Stimulated activated CD8-positive, alpha-beta memory T cell treated with anti-CD3 and anti-CD28 coated beads, Interleukin-15, amount 100 ng/mL, for 1 hour (primary cell): Measurements from ENCODE around the gene PUS3.
A peak's percentile ranks its signal among the peaks of the same experiment; 100 is the strongest.
"Not testable (repeated sequence)": the region's sequence is repeated elsewhere in the genome, so short reads cannot be mapped to it uniquely, and the experiment has no call there.

Source experiments
- DNase-seq: peaks from one replicate; pipeline ENCODE4 v3.0.0-alpha.2; 2020; ENCODE audit warnings: low read depth

PUS3 gene

DNA sequence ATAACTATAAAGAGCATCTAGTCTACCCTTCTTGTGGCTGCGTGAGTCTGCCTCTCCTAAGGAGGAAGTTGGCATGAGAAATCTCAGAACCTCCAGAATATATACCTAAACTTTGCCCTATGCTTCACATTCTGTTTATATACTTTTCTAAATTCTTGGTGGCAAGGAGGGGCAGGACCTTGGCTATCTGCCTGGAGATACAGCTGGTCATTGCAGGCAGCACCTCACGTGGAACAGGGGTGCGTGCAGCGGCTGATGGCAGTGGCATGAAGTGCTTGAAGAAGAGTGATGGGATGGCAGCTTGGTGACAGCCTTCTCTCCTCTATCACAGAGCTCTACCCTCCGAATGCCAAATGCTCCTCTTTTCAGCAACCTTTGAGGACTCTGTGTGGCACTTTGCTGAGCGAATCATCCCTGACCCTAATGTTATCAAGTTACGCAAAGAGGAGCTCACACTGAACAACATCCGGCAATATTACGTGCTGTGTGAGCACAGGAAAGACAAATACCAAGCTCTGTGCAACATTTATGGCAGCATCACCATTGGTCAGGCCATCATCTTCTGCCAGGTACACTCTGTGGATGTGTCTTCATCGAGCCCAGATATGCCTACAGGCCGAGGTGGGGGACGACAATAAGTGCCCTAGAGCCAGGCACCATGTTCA lies 13.8 kb upstream of the PUS3 start:
- no peak for DNase-seq

DNA sequence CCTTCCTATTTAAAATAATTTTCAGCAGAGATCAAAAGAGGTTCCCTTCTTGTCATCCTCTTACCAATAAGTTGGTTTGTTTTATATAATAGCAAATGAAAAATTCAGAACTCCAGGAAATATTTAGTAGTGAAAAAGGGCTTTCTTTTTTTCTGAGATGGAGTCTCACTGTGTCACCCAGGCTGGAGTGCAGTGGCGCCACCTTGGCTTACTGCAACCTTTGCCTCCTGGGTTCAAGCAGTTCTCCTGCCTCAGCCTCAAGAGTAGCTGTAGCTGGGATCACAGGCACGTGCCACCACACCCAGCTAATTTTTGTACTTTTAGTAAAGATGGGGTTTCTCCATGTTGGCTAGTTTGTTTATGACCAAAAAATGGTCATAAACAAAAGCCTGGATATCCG lies 11.6 kb upstream of the PUS3 start:
- not testable (repeated sequence) for DNase-seq

DNA sequence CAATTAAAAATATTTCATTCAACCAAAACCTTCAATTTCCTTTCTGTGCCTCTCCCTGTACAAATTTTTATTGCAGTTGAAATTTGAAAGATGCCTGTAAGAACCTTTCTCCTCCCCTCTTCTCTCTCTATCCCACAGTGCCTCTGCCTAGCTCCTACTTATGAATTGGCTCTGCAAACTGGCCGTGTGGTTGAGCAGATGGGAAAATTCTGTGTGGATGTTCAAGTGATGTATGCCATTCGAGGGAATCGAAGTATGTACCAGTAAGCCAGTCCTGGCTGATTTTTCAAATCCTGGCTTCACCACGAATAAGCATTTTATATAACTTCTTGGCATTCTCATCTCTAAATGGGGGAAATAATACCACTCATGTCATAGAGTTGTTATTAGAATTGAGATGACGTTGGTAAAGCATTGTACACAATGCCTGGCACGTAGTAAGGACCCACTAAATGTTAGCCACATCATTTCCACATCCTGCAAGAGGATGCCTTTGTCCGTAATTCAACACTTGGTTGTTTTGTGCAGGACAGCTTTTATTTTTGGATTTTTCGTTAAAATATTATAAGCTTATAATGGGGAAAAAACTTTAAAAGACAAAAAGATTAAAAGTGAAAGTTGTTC lies 7.3 kb upstream of the PUS3 start:
- DNase-seq = no peak

DNA sequence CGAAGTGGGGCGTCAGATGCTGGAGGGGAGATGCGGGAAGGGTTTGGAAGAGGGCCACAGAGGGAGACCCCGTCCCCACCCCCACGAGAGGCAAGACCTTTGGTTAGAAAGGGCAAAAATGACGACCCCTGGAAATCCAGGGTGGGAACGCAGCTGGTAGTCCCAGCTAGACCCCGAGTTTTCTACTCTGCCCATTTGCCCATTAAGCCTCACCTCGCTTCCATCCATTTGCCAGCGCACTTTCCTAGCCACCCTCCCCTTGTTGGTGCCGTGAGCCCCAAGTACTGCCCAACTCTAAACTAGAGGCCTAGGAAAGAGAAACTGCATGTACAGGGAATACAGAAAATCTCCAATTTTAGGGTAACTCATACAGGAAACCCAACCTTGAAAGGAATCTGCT lies 1.7 kb upstream of the PUS3 start:
- DNase-seq = no peak

DNA sequence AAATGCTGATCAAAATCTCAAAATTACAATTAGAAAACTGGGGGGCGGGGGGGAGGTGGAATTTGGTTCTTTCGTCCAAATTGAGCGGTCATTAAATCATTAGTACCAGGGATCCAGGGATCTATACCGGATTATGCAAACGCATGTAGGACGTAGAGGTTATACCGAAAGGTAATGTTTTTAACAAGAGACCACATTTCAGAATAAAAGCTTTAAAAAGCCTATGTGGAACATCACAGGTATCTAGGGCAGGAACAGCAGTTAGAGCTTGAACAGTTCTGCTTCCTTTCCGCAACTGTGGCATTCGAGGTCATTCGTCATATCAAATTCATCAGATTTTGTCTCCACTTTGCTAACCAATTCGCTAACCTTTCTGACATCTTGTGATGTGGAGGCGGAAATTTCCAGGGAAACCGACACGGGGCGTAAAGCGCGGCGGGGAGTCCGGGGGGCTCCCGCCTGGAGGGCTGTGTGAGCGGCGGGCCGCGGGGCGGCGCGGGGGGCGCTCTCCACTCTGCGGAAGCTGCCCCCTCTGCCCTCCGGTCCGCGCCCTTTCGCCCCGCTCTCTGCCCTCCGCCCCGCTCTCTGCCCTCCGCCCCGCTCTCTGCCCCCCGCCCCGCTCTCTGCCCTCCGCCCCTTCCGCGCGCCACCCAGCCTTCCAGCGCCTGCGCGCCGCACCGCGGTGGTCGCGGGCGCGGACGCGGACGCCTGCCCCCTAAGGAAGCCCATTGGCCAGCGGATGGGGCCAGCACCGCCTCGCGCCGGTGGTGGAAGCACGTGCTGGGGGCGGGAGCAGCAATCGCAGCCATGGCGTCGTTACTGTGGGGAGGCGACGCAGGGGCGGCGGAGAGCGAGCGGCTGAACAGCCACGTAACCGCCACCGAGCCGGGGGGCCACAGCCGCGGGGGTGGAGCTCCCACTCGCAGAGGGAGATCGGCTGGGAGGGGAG lies 979 bp upstream of the PUS3 start, which contains the start of gene DDX25:
Gene DDX25 (plus strand): TSS at position 798 of the 949 bp plus-strand sequence. CDS start 10 bp downstream, at position 808.
- no peak for DNase-seq

DNA sequence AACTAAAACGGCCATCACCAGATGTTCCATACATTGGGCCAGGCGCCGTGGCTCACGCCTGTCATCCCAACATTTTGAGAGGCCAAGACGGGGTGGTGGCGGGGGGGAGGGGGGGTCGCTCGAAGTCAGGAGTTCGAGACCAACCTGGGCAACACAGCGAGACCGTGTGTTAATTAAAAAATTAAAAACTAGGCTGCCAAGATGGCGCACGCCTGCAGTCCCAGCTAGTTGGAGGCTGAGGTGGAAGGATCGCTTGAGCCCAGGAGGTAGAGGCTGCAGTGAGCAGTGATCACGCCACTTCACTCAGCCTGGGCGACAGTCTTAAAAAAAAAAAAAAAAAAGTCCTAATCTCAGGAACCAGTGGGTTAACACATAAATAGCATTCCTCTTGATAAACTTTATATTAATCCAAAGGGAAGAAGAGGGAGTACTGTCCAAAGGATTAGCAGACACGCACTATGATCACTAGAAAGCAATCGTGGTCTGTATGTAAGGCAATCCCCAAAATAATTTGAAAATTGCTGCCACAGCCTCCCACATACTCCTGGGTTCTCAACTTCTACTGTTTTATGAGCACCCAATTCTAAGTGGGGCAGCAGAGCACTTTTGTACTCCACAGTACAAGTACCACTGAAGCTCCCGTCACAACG lies 604 bp downstream of the PUS3 start:
- DNase-seq = no peak

DNA sequence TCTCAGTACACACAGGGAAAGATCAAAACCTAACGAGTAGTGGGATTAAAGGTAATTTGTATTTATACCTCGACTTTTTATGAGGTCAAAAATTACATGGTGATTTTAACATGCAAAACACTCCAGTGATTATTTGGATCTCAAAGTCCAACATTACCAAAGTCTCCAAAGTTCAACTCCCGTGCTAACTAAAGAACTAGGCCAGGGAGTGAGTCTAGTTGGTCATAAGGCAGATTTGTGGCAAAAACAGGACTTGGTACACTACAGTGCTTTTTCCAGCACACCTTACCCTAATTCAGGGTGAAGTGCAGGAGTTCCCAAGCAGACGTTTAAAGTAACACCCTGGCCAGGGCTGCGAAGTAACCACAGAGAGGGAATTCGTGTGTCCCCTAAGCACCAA lies 1.1 kb downstream of the PUS3 start:
- DNase-seq = no peak

DNA sequence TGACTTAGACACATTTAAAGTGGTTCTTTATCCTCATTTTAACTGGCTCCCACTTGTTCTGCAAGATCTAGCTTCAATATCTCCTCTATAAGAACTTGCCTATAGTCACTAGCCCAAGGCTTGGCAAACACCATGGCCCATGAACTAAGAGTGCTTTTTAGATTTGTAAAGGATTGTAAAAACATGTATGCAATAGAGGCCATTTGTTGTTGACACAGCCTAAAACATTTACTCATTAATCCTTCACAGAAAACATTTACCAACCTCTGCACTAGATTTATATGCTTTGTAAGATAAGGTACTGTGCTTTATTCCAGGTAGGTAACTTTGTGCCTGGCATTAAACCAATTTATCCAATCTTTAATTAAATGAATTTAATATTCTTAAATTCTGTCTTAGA lies 10.0 kb downstream of the PUS3 start:
- DNase-seq = no peak

DNA sequence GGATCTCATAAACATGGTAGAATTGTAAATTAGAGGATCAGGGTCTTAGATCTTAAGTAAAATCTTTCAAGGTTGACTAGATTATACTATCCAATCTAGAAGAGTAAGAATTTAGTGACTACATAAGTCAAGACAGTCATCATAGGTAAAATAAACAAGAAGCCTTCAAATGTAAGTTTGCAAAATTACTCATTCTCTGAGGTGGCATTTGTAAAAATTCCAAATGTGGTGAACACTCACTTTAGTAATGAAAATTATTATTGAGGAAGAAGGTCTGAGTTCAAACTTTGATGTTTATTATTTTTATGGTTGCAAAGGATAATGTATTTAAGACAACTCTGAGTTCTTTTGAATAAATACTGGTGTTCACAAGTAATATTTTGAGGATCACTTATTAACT lies 10.9 kb downstream of the PUS3 start:
- no peak for DNase-seq

DNA sequence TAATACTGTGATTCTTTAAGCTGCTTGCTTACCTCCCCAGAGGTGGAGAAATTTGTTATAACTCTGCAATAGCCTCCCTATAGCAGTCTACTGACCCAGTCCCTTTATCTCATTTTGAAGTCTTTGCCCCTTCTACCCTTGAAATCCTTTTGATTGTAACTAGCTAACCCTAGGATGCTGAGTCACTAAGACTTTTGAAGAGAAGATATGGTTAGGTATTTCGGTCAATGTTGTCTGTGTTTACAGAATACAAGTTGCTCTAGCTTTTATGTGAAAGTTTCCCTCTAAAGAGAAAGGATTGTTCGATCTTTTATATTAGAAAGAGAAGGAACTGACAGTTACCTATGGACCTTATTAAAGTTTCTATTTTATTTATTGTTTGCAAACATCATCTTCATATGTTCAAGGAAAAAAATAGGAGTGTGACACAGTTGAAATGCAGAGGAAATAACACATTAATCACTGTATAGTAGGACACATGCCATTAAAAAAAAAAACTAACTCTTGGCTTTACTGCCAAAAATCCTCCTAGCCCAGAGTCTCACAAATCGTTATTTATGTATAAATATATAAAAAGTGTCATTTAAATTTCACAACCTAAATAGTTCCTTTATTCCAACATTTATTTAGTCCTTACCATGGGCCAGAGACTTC lies 12.4 kb downstream of the PUS3 start:
- no peak for DNase-seq

DNA sequence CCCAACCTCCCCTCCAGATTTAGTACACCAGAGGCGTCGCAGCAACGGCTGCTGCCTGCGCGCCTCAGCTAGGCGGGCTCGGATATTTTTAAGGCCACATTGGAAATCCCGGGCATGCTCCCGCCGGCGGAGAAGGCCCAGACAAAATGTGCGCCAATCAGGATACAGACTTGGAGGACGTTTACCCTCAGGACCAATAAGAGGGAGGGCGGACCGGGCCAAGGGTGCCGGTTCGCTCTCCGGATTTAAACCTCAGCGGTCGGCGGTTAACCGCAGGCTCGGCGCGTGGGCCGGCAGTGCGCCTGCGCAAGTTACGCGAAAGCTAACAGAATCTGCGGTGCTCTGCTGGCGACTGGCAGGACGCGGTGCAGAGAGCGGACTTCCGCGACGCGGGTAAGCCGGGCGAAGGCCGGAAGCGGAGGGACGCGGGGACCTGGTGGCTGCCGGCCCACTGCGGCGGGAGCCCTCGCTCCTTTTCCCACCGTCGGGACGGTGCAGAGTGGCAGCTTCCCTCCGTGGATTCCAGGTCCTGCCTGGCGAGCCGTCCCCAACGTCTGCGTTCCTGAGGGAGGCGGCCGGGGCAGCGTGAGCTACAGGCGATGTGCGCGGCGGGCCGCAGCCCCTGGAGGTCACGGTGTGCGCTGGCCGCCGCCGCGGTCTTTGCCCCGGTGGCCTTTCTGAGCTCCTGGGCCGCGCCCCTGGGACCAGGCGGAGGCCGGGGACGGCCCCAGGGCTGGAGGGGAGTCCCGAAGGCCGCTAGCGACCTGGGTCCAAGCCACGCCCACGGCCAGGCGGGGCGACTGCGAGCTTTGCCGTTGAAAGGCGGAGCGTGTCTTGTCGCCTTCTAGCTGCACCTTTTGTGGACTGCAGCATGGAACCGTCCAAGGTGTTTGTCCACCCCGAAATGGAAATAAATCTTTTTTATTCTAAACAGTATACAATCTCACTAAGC lies 15.4 kb downstream of the PUS3 start, which contains the start of gene HYLS1:
Gene HYLS1 (plus strand): TSS at position 296 of the 952 bp plus-strand sequence. CDS start 11,701 bp downstream, outside the sequence.
- peak; percentile 88 for DNase-seq

DNA sequence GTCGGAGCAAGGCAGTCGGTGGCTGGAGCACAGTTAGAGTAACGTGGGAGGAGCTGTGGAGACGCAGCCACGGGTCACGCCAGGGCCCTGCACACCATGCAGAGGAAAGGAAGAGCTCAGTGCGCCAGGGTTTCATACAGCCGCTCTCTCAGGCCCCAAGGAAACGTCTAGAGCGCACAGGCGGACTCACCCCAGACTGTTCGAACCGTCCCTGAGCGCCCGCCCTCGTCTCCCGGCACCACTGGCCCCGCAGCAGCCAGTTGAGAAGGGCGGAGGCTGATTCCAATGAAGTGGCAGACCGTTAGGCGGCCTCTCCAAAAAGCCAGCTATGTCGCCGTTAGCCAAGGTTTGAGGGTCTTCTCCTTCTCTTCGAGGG lies 16.0 kb downstream of the PUS3 start:
- DNase-seq = no peak

DNA sequence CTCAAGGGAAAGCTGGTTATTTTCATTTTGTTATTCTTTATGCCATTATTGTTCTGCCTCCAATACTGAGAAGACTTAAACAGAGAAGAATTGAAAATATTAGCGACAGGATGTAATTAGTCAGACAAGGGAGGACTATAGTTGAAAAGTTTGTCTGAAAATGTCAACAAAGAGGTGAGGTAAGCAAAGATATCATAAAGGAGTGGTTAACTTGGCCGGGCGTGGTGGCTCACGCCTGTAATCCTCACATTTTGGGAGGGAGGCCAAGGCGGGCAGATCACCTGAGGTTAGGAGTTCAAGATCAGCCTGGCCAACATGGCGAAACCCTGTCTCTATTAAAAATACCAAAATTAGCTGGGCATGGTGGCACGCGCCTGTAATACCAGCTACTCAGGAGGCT lies 19.6 kb downstream of the PUS3 start:
- DNase-seq = no peak

DNA sequence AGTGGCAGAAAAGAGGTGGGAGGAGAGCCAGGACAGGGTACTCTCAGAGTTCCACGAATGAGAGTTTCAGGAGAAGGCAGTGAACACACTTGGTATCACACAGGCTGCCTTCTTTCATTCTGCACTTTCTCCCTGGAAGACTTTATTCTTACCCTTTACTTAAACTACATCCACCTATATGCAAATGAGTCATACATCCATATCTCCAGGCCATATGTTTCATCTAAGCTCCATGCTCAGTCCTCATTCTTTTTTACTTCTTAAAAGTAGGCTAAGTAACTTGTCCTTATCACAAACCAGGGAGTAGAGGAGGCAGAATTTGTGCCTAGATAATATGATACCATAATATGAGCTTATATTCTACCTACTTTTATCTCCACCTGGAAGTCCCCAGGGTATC lies 21.7 kb downstream of the PUS3 start:
- no peak for DNase-seq

DNA sequence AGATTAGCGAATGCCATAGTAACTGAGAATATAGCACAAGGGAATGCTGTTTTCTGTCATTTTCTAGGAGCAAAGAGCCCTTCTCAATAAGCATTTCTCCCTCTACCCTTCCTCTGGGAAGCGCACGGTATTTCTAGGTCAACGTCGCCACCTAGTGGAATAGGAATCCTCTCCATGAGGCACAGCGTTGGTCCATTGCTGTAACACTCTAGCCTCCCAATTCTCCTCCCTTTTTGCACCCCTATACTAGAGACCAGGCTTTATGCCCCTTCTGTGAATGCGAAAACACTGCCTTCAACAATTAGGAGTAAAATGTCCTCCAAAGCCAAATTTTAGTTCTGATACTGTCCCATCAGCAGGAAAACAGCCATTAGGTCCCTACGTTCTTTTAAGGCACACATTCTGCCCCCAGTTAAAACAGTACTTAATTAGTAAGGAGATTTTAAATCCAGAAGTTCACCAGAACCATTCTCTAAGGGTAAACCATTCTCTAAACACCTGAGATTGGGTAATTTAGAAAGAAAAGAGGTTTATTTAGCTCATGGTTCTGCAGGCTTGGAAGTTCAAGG lies 28.4 kb downstream of the PUS3 start:
- DNase-seq = peak; percentile 17

DNA sequence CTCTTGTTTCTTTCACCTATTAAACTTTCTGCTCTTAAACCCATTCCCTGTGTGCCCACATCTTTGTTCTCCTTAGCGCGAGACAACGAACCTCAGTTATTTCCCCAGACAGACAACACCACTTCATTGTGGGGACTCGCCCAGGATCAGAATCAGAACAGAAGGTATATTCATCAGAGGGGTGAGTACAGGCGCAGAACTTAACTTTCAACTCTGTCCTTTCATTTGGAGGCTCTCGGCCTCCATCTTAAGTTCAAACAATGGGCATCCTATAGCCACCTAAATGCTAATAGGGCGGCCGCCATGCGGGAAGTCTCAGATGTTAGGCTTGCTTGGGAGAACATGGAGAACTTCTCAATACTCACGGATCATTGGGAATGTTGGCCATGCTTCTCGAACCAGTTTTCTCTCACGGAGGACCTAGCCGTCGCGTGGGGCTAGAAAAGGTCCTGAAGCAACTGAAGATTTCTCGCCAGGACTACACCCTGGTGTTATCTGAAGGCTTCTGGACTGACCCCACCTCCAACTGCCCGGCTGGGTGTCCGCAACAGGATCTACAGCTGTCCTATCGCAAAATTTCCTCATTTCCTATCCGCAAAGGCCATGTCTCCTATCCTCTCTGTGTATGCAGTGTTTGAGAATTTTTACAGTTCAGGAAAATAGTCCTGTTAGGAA lies 29.0 kb downstream of the PUS3 start:
- DNase-seq = no peak

DNA sequence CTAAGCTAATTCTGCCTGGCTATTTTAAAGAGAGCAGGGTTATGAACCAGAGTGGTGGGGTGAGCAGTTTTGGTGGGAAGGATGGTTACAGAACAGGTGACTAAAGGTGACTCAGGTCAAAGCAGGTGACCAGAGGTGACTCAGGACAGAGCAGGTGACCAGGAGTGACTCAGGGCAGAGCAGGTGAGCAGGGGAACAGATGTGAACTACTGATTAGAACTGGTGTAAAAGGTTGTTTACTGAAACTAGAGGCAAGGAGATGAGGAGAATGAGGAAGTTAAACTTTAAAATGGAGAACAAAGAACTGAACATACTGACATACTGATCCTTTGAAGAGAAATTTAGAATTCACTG lies 30.9 kb downstream of the PUS3 start:
- DNase-seq = no peak

DNA sequence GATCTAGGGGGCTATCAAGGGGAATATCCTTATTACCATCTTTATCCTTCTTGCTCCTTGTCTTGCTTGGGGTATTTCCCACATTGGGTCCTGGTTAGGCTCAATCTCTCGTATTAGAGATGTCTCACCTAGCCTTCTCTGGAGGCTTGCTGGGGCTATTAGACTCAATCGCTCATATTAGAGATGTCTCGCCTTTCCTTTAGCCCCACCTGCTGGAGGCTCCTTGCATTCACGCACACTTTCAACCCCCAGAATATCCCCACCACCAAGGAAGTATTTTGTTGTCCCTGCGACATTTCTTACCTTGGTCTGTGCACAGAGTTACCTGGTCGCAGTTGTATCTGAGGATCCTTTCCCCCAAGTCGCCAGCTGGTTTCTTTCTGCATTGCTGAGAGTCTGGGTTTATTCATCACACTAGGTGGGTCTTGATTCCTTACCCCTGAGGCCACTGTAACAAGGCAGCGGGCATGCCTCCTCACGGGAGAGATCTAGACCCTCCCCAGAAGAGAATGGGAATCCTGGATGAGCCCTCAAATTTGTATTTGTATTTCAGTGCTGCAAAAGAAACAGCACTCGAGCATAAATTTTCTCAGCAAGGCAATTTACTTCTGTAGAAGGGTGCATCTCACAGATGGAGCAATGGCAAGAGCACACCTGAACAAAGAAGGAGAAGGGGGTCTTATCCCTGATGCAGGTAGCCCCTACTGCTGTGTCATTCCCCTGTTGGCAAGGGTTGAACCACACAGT lies 31.4 kb downstream of the PUS3 start:
- DNase-seq = no peak

DNA sequence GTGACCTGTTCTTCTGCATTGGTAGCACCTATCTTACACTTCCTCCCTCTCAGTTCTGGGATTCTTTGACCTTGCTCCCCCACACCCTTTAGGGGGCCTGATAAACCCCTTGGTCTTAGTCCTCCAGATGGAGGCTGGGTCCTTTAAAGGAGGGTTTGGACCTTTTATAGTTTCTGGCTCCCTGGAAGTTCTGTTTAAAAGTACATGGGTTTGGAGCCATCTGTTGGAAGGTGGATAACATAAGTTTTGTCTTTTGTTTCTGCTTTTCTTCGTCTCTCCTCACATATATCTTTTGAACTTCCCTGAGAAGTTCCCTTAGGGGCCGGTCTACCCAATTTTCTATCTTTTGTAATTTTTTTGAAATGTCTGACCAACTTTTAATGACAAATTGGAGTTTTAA lies 33.5 kb downstream of the PUS3 start:
- DNase-seq = no peak
